Hematopoietic multipotent progenitor cell treated with erythropoietin and hydrocortisone succinate and interleukin-3 and kit ligand, for 4 days (in vitro differentiated cells): ENCODE results near the gene CDKN2D.
"Not testable (repeated sequence)": the region's sequence is repeated elsewhere in the genome, so short reads cannot be mapped to it uniquely, and the experiment has no call there.

Experiments used
- DNase-seq: peaks from one replicate; pipeline ENCODE4 v3.0.0-alpha.2; 2015

CDKN2D gene

DNA sequence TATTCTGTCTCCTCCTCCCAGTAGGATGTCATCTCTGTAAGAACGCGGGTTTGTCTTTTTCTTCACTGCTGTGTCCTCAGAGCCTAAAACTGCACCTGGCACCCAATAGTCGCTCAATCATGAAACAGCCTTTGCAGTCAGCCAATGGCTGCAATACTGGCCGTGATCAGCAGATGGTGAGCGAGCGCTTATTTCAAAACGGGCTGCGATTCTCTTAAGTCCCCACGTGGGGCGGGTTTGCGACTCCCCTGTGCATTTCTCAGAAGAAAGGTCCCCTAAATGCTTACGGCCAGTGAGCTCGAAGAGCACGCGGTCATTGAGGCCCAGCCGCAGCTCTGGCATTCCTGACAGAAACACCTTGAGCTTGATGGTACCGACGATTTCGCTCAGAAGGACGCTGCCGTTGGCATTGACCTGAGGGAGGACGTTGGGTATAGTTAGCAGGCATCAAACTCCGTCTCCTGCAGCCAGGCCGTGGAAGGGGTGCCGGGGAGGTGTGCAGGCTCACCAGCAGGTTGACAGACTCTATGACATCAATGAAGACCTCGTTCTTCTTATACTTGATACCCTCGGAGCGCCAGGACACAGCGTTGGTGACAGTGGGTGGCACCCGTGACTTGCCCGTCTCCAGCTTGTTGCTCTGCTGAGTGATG is 12.3 kb upstream of the CDKN2D start:
- DNase-seq = peak; percentile 99

- DNase-seq = no peak
Measured at GRCh38 chr19:10577951-10578350, 9.2 kb upstream of the CDKN2D start.

- no peak for DNase-seq
Measured at GRCh38 chr19:10575011-10575716, 6.4 kb upstream of the CDKN2D start.

- DNase-seq = no peak
Measured at GRCh38 chr19:10574462-10574861, 5.7 kb upstream of the CDKN2D start.

DNA sequence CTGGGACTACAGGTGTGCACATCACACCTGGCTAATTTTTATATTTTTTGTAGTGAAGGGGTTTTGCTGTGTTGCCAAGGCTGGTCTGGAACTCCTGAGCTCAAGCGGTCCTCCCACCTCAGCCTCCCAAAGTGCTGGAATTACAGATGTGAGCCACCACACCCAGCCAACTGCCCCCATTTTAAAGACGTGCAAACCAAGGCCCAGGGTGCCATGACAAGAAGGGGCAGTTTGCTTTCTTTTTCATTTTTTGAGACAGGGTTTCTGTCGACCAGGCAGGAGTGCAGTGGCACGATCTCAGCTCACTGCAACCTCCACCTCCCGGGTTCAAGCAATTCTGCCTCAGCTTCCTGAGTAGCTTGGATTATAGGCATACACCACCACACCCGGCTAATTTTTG is 5.0 kb upstream of the CDKN2D start:
- DNase-seq = not testable (repeated sequence)

DNA sequence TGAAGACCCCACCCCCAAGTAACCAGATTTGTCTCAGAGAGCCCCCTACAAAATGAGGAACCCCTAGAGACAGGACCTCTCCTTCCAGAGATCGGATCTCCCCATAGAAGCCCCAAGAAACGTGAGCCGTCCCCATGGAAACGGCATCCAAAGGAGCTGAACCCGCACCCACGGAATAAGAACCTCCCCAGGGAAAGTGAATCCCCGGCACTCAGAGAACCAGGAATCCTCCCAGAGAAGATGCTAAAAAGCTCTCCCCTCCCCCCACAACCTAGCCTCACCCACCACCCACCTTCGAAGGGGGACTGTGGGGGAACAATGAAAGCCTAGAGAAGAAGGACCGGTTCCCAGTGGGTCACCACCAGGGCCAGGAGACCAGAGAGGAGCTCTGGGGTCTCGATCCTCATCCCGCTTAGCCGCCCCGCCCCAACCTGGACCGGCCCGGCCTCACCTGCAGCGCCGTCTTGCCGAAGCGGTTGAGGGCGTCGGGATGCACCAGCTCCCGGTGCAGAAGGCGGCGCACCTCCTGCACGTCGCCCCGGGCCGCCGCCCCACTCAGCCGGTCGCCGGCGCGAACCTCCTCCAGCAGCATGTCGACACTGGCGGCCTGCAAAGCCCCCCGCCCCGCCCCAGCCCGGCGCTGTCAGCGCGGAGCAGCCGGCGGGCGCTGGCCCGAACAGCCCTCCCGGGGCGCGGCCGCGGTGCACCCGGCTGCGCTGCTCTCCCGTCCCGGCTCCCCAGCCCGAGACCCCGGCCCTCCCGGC is 535 bp downstream of the CDKN2D start:
- peak; percentile 48 for DNase-seq

DNA sequence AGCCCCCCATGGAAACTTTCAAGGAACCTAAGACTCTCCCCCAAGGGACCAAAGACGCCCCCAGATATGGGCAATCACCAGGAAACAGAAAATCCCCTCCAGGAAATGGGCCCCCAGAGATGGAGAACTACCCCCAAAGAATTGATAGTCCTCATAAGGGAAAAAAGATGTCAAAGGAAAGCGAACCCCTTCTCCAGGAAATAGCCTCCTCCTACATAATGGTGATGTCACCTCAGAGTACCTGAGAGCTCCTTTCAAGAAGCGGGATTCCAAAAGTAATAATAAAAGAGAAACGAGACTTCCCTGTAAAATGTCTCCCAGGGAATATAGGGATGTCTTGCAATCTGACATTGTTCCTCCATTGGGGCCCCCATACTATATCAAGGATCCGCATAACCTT is 1.1 kb downstream of the CDKN2D start:
- DNase-seq = no peak

GRCh38 chr19:10566658-10567410 is 1.9 kb downstream of the CDKN2D start:
- DNase-seq = peak; percentile 67

- no peak for DNase-seq
Measured at GRCh38 chr19:10566408-10566657, 2.4 kb downstream of the CDKN2D start.

DNA sequence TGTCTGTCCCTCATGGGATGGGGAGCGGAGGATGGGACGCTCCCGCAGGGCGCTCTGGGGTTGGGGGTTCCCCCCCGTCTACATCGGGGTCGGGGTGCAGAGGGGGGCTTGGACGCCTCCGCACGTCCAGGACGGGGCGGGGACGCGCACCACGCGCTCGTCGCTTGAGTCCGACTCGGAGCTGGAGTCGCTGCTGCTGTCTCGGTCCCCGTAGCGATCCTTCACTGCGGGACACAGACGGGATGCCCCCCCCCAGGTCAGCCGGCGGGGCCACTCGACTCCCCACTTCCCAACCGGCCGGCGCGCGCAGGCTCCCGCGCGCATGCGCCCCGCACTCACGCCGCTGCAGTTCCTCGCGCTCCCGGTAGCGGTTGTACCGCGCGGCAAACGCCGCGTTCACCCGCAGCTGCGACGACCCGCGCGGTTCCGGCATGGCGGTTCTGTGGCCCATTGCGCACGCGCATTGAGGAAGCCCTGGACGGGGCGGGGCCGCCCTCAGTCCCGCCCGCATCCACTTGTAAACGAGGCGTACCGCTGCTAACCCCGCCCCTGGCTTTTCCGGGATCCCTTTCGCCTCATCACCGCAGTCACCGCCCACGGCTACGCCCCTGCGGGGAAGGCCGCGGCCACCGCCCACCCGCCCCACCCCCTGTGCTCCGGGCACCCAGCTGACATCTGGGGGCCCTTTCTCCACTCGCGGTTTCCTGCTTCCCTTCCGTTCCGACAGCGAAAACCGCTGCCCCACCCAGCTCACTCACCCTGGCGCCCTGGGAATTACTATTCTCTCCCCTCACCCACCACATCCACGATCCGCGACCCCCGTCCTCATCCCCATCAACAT is 3.0 kb downstream of the CDKN2D start, which contains the start of gene KRI1:
KRI1 (minus strand) TSS at position 444 of the 841 bp plus-strand sequence; CDS start at position 433, 11 bp downstream.
- DNase-seq = peak; percentile 100

GRCh38 chr19:10565028-10565566 is 3.7 kb downstream of the CDKN2D start:
- DNase-seq = peak; percentile 92

DNA sequence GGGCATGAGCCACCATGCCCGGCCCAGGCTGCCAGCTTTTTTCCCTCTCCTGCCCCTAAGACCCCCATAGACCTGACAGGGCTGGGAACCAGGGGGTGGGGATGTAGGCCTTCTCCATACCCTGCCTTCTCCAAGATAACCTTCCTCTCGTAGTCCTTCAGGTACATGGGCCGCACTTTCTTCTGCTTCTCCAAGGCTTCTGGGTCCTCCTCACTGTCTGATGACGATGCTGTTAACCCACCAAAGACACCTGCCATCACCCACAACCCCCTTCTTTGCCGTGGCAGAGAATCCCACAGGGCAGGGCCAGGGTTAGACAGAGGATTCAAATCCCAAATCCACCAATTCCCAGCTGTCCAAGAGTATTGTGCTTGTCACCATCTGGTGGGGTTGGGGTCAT is 6.2 kb downstream of the CDKN2D start:
- no peak for DNase-seq

GRCh38 chr19:10560154-10560553 is 8.6 kb downstream of the CDKN2D start:
- no peak for DNase-seq

- DNase-seq = no peak
Measured at GRCh38 chr19:10557603-10558197, 11.1 kb downstream of the CDKN2D start.

GRCh38 chr19:10555610-10555973 is 13.2 kb downstream of the CDKN2D start:
- peak; percentile 29 for DNase-seq

DNA sequence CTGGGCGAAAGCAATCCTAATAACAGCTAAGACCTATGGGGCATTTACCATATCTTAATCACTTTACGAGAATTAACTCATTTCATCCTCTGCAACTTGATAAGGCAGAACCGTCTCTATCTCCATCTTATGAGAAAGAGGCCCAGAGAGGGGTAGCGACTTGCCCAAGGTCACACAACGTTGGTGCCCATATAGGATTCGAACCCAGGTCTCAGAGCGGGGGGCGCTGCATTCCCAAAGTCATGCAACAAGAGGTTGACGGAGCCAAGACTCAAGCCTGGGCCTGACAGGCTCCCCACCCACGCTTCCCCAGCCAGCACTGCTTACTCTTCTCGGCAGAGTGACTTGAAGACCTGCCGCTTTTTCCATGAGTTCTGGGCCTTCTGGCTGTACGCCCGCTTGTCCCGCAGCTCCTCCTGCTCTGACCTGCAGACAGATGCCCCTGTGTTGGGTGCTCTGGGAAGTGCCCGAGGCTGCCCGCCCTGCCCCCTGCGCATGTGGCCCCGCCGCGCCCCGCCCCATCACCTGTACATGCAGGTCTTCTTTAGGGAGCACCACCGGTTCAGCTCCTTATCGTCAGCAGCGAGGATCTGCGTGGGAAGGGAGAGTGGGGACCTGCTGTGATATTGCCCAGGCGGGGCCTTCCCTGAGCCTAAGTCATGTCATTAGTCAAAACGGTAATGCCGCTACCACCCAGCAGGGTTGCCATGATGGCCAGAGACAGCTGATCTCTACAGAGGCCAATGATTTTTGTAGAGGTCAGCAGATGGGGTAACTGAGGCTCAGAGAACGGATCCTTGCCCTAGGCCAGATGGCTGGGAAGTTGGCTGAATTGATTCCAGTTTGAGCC is 13.8 kb downstream of the CDKN2D start:
- peak; percentile 44 for DNase-seq

DNA sequence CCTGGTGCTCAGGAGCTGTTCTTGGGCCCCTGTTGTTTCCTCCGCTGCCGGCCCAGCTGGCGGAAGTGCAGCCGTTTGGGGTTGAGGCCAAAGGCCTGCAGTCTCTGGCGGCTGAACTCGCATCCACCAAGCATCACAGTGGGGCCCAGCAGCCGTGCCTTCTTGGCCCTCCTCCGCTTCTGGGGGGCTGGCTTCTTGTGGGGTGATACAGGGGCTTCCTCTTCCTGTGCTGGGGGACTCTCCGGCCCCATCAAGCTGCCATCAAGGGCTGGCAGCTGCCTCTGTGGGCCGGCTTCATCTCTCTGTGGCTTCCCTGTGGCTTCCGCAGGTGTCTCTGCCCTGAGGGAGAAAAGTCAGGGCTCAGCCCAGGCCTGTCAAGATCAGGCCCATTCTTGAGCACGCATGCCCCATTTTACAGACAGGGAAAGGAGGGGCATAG is 14.8 kb downstream of the CDKN2D start:
- peak; percentile 95 for DNase-seq

- peak; percentile 48 for DNase-seq
Measured at GRCh38 chr19:10553087-10553667, 15.6 kb downstream of the CDKN2D start.

DNA sequence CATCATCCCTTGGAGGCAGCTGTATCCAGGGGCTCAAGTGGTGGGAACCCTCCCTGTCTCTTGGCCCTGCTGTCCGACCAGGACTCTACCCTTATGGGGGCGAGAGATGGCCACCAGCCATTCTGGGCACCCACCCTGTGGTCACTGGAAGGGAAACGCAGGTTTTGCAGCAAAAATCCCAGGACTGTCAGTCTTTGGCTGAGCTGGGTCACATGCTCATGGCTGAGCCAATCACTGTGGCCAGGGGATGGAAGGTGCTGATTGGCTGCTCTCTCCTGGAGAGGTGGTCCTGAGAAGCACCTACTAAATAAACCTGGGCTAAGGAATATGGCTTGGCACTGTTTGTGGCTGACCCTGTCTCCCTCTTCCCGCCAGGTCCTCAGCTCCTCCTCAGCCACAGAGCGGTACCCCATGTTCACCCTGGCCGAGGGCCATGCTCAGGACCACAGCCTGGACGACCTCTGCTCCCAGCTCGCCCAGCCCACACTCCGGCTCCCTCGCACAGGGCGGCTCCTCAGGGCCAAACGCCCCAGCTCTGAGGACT is 16.2 kb downstream of the CDKN2D start:
- peak; percentile 75 for DNase-seq
